ENCODE measurements around the gene PAPPA2.

- TF ChIP-seq POLR2A (IDR thresholded peaks at IDR 0.05) (no peak), CTCF (IDR thresholded peaks at IDR 0.05) (no peak)
Measured at GRCh38 chr1:176682830-176683535, 220.0 kb downstream of the PAPPA2 start.
